ENCODE data around the gene PGM2.

PGM2 gene

GRCh38 chr4:37893164-37893563 is 66.7 kb downstream of the PGM2 start:
- no peak for DNase-seq (ENCODE audit: extremely low read depth, low read depth)
- H3K4me3 ChIP-seq (replicated peaks; ENCODE audit: low read depth, low read length), result no peak overlapping the region
- no peak for TF ChIP-seq CTCF (IDR thresholded peaks at IDR 0.05; ENCODE audit: low read depth, low read length, missing control alignments)

GRCh38 chr4:37895271-37895670 is 68.8 kb downstream of the PGM2 start:
- TF ChIP-seq CTCF (IDR thresholded peaks at IDR 0.05; ENCODE audit: low read depth, low read length, missing control alignments), result no peak
- DNase-seq (ENCODE audit: extremely low read depth, low read depth), result no peak
- H3K4me3 ChIP-seq (replicated peaks; ENCODE audit: low read depth, low read length), result no peak overlapping the region

GRCh38 chr4:37896206-37896860 is 69.8 kb downstream of the PGM2 start:
- no peak for TF ChIP-seq CTCF (IDR thresholded peaks at IDR 0.05; ENCODE audit: low read depth, low read length, missing control alignments)
- no peak overlapping the region for H3K4me3 ChIP-seq (replicated peaks; ENCODE audit: low read depth, low read length)
- DNase-seq (ENCODE audit: extremely low read depth, low read depth), result no peak

GRCh38 chr4:37902212-37902611 is 75.7 kb downstream of the PGM2 start:
- no peak for TF ChIP-seq CTCF (IDR thresholded peaks at IDR 0.05; ENCODE audit: low read depth, low read length, missing control alignments)
- H3K4me3 ChIP-seq (replicated peaks; ENCODE audit: low read depth, low read length), result no peak overlapping the region
- no peak for DNase-seq (ENCODE audit: extremely low read depth, low read depth)

GRCh38 chr4:37902738-37903693 is 76.5 kb downstream of the PGM2 start:
- no peak for DNase-seq (ENCODE audit: extremely low read depth, low read depth)
- TF ChIP-seq CTCF (IDR thresholded peaks at IDR 0.05; ENCODE audit: low read depth, low read length, missing control alignments), result no peak
- H3K4me3 ChIP-seq (replicated peaks; ENCODE audit: low read depth, low read length), result no peak overlapping the region

GRCh38 chr4:37903901-37904300 is 77.4 kb downstream of the PGM2 start:
- H3K4me3 ChIP-seq (replicated peaks; ENCODE audit: low read depth, low read length), result no peak overlapping the region
- DNase-seq (ENCODE audit: extremely low read depth, low read depth), result no peak
- no peak for TF ChIP-seq CTCF (IDR thresholded peaks at IDR 0.05; ENCODE audit: low read depth, low read length, missing control alignments)

Data from HFF-Myc (cell line).